ENCODE results near the gene ZNF750. TPM values are rescaled to one million over a fixed set of nuclear protein-coding genes. Genes with fewer than 3 reads are reported as not detected.

Gene ZNF750
- total RNA-seq, 2 experiments from 2014 or later, result not detected

GRCh38 chr17:82844796-82845162 is 5.0 kb upstream of the ZNF750 start:
- no peak for ATAC-seq
- peaks cover 2% of the 10 kb centered on the region for H3K36me3 Mint-ChIP-seq
- no peak overlapping the region for H3K27ac Mint-ChIP-seq
- DNase-seq, result no peak
- CTCF ChIA-PET, result interaction anchor here (1.3 kb wide), 1 partner anchor 66 kb away, joined by 3 read pairs; no protein-coding TSS in a partner anchor
- H3K27me3 Mint-ChIP-seq, result no peaks in the 10 kb centered on the region
- H3K4me1 Mint-ChIP-seq, result peaks cover 11% of the 10 kb centered on the region
- no peaks in the 10 kb centered on the region for H3K9me3 Mint-ChIP-seq (ENCODE audit: low read depth)
- H3K4me3 Mint-ChIP-seq, result no peak overlapping the region

GRCh38 chr17:82843904-82844680 is 4.3 kb upstream of the ZNF750 start:
- ATAC-seq, result no peak
- Mint-ChIP-seq H3K27me3 (no peaks in the 10 kb centered on the region), H3K4me3 (no peak overlapping the region), H3K27ac (peak overlapping the region; percentile 29), H3K4me1 (peaks cover 8% of the 10 kb centered on the region), H3K36me3 (no peaks in the 10 kb centered on the region), H3K9me3 (ENCODE audit: low read depth) (no peaks in the 10 kb centered on the region)
- CTCF ChIA-PET, result interaction anchor here (1.3 to 1.7 kb wide), 2 partner anchors 62 to 65 kb away, joined by 3 read pairs; no protein-coding TSS in a partner anchor
- no peak for DNase-seq

GRCh38 chr17:82841921-82842596 is 2.2 kb upstream of the ZNF750 start:
- no peaks in the 10 kb centered on the region for H3K36me3 Mint-ChIP-seq
- H3K27me3 Mint-ChIP-seq, result no peaks in the 10 kb centered on the region
- DNase-seq (no peak), ATAC-seq (no peak)
- peaks cover 3% of the 10 kb centered on the region for H3K4me1 Mint-ChIP-seq
- no peaks in the 10 kb centered on the region for H3K9me3 Mint-ChIP-seq (ENCODE audit: low read depth)
- CTCF ChIA-PET, result no interaction called here
- no peak overlapping the region for H3K4me3 Mint-ChIP-seq
- no peak overlapping the region for H3K27ac Mint-ChIP-seq

- DNase-seq, result no peak
- CTCF ChIA-PET, result no interaction called here
- no peaks in the 10 kb centered on the region for H3K9me3 Mint-ChIP-seq (ENCODE audit: low read depth)
- H3K27ac Mint-ChIP-seq, result no peak overlapping the region
- no peak for ATAC-seq
- no peaks in the 10 kb centered on the region for H3K27me3 Mint-ChIP-seq
- no peak overlapping the region for H3K4me3 Mint-ChIP-seq
- no peaks in the 10 kb centered on the region for H3K36me3 Mint-ChIP-seq
- H3K4me1 Mint-ChIP-seq, result peaks cover 7% of the 10 kb centered on the region
Measured at GRCh38 chr17:82840431-82840831, 609 bp upstream of the ZNF750 start.

- H3K4me1 Mint-ChIP-seq, result peaks cover 3% of the 10 kb centered on the region
- ATAC-seq (no peak), DNase-seq (no peak)
- no peak overlapping the region for H3K4me3 Mint-ChIP-seq
- no peak overlapping the region for H3K27ac Mint-ChIP-seq
- H3K9me3 Mint-ChIP-seq (ENCODE audit: low read depth), result no peaks in the 10 kb centered on the region
- H3K27me3 Mint-ChIP-seq, result no peaks in the 10 kb centered on the region
- CTCF ChIA-PET, result interaction anchor here (1.4 to 1.5 kb wide), 2 partner anchors 17 to 57 kb away, joined by 4 to 5 read pairs; no protein-coding TSS in a partner anchor
- no peaks in the 10 kb centered on the region for H3K36me3 Mint-ChIP-seq
Measured at GRCh38 chr17:82838386-82839063, 1.3 kb downstream of the ZNF750 start.

- no peak overlapping the region for H3K4me3 Mint-ChIP-seq
- no peak for ATAC-seq
Measured at GRCh38 chr17:82837586-82838320, 2.1 kb downstream of the ZNF750 start.

GRCh38 chr17:82836823-82837357 is 2.9 kb downstream of the ZNF750 start:
- CTCF ChIA-PET, result interaction anchor here (1.0 to 1.2 kb wide), 2 partner anchors 11 to 55 kb away, joined by 3 to 6 read pairs; no protein-coding TSS in a partner anchor
- ATAC-seq, result no peak
- Mint-ChIP-seq H3K4me3 (no peak overlapping the region), H3K27ac (no peak overlapping the region), H3K9me3 (ENCODE audit: low read depth) (no peaks in the 10 kb centered on the region), H3K27me3 (no peaks in the 10 kb centered on the region), H3K36me3 (no peaks in the 10 kb centered on the region), H3K4me1 (peaks cover 3% of the 10 kb centered on the region)
- DNase-seq, result no peak

More at GRCh38 chr17:82837586-82838320, 2.1 kb downstream of the ZNF750 start:
- peaks cover 3% of the 10 kb centered on the region for H3K4me1 Mint-ChIP-seq
- no peaks in the 10 kb centered on the region for H3K9me3 Mint-ChIP-seq (ENCODE audit: low read depth)
- H3K36me3 Mint-ChIP-seq, result no peaks in the 10 kb centered on the region
- DNase-seq, result no peak
- CTCF ChIA-PET, result interaction anchor here (1.0 to 1.5 kb wide), 4 partner anchors 12 to 56 kb away, joined by 3 to 6 read pairs (median 4); no protein-coding TSS in a partner anchor
- H3K27me3 Mint-ChIP-seq, result no peaks in the 10 kb centered on the region
- no peak overlapping the region for H3K27ac Mint-ChIP-seq

- ATAC-seq, result no peak
- Mint-ChIP-seq H3K27ac (no peak overlapping the region), H3K27me3 (no peaks in the 10 kb centered on the region), H3K4me3 (no peak overlapping the region), H3K36me3 (no peaks in the 10 kb centered on the region), H3K9me3 (ENCODE audit: low read depth) (no peaks in the 10 kb centered on the region), H3K4me1 (peaks cover 3% of the 10 kb centered on the region)
- CTCF ChIA-PET, result interaction anchor here (1.2 kb wide), 1 partner anchor 54 kb away, joined by 6 read pairs; no protein-coding TSS in a partner anchor
- no peak for DNase-seq
Measured at GRCh38 chr17:82835766-82836512, 3.9 kb downstream of the ZNF750 start.

- ATAC-seq, result no peak
- Mint-ChIP-seq H3K27ac (no peak overlapping the region), H3K4me3 (no peak overlapping the region), H3K27me3 (no peaks in the 10 kb centered on the region), H3K9me3 (ENCODE audit: low read depth) (no peaks in the 10 kb centered on the region), H3K4me1 (peaks cover 3% of the 10 kb centered on the region), H3K36me3 (no peaks in the 10 kb centered on the region)
- no peak for DNase-seq
- CTCF ChIA-PET, result no interaction called here
Measured at GRCh38 chr17:82835122-82835521, 4.7 kb downstream of the ZNF750 start.

- Mint-ChIP-seq H3K36me3 (peaks cover 13% of the 10 kb centered on the region), H3K4me1 (peaks cover 3% of the 10 kb centered on the region), H3K27me3 (no peaks in the 10 kb centered on the region), H3K27ac (no peak overlapping the region), H3K9me3 (ENCODE audit: low read depth) (peaks cover 4% of the 10 kb centered on the region), H3K4me3 (no peak overlapping the region)
- CTCF ChIA-PET, result no interaction called here
- DNase-seq (no peak), ATAC-seq (no peak)
Measured at GRCh38 chr17:82832881-82833475, 6.8 kb downstream of the ZNF750 start.

- CTCF ChIA-PET, result no interaction called here
- H3K36me3 Mint-ChIP-seq, result peaks cover 18% of the 10 kb centered on the region
- H3K27ac Mint-ChIP-seq, result no peak overlapping the region
- no peak for DNase-seq
- H3K4me1 Mint-ChIP-seq, result peaks cover 3% of the 10 kb centered on the region
- no peak overlapping the region for H3K4me3 Mint-ChIP-seq
- H3K27me3 Mint-ChIP-seq, result no peaks in the 10 kb centered on the region
- H3K9me3 Mint-ChIP-seq (ENCODE audit: low read depth), result peaks cover 4% of the 10 kb centered on the region
- ATAC-seq, result no peak
Measured at GRCh38 chr17:82832411-82832810, 7.4 kb downstream of the ZNF750 start.

GRCh38 chr17:82831818-82832200 is 8.0 kb downstream of the ZNF750 start:
- H3K9me3 Mint-ChIP-seq (ENCODE audit: low read depth), result peaks cover 4% of the 10 kb centered on the region

More at GRCh38 chr17:82831818-82832200, 8.0 kb downstream of the ZNF750 start:
- H3K4me1 Mint-ChIP-seq, result peaks cover 2% of the 10 kb centered on the region
- H3K4me3 Mint-ChIP-seq, result no peak overlapping the region
- ATAC-seq, result no peak
- peaks cover 19% of the 10 kb centered on the region for H3K36me3 Mint-ChIP-seq
- CTCF ChIA-PET, result no interaction called here
- no peak for DNase-seq
- H3K27ac Mint-ChIP-seq, result no peak overlapping the region
- H3K27me3 Mint-ChIP-seq, result no peaks in the 10 kb centered on the region
